Measurements from ENCODE around the gene ATOH7. TPM values are rescaled to one million over a fixed set of nuclear protein-coding genes. Genes with fewer than 3 reads are reported as not detected.

Gene ATOH7
- total RNA-seq, 1 donor from 2014 or later, result 0.38 TPM

DNA sequence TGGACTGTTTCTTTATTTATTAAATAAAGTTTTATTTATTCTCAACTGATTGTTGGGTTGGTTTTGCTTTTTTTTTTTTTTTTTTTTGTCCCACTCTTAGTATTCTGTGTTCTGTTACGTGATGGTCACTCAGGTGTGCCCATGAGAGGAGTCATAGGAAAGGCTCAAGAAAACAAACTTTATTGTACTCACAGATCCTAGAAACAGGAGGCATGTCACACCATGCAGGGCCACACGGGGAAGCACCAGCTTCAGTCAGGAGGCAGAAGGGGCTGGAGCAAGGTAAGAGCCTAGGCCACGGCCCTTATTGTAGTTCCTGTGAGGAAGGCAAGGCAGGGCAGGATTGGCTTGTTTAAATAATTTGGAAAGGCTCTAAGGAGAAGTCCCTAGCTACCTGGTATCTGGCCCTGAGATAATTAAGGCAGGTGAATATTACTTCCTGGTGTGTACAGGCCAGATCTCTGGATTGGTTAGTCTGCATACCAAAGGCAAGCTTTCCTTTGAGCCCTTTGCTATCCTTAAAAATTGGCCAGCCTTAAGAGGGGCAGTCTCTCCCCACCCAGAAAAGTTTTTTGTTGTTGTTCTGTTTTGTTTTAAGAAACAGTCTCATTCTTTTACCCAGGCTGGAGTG, 8.3 kb downstream of the ATOH7 start:
- DNase-seq (ENCODE audit: low spot score in 2 of 2, unreplicated experiment in 2 of 2), result no peak
- H3K9me3 Mint-ChIP-seq, result no peaks in the 10 kb centered on the region
- H3K27me3 Mint-ChIP-seq (ENCODE audit: low read depth), result peaks cover 14% of the 10 kb centered on the region
- TF ChIP-seq, protein P1, sequence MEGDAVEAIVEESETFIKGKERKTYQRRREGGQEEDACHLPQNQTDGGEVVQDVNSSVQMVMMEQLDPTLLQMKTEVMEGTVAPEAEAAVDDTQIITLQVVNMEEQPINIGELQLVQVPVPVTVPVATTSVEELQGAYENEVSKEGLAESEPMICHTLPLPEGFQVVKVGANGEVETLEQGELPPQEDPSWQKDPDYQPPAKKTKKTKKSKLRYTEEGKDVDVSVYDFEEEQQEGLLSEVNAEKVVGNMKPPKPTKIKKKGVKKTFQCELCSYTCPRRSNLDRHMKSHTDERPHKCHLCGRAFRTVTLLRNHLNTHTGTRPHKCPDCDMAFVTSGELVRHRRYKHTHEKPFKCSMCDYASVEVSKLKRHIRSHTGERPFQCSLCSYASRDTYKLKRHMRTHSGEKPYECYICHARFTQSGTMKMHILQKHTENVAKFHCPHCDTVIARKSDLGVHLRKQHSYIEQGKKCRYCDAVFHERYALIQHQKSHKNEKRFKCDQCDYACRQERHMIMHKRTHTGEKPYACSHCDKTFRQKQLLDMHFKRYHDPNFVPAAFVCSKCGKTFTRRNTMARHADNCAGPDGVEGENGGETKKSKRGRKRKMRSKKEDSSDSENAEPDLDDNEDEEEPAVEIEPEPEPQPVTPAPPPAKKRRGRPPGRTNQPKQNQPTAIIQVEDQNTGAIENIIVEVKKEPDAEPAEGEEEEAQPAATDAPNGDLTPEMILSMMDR (IDR thresholded peaks at IDR 0.05; ENCODE audit: unreplicated experiment), result no peak
- no peaks in the 10 kb centered on the region for H3K4me1 Mint-ChIP-seq
- no peaks in the 10 kb centered on the region for H3K36me3 Mint-ChIP-seq
- no peak overlapping the region for H3K27ac Mint-ChIP-seq
- no peak overlapping the region for H3K4me3 Mint-ChIP-seq

DNA sequence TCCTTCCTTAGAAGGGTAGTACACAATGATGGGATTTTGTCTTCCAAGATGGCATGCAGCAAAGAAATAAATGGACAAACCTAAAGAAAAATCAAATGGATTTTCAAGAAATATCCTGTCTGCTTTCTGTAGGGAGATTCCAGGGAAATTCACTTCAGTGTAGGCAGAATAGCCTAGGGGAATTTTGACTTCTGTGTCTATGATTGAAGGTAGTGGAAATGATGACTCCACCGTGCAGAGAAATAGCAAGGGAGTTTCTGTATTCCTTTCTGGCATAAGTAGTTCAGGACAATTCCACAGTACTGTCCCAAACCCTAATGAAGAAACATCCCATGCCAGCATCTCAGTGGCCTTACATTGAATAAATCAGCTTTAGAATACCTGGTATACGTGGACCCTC, 9.5 kb downstream of the ATOH7 start:
- peaks cover 5% of the 10 kb centered on the region for H3K27me3 Mint-ChIP-seq (ENCODE audit: low read depth)
- H3K4me3 Mint-ChIP-seq, result no peak overlapping the region
- no peaks in the 10 kb centered on the region for H3K9me3 Mint-ChIP-seq
- TF ChIP-seq, protein P1 (IDR thresholded peaks at IDR 0.05; ENCODE audit: unreplicated experiment), result no peak
- H3K4me1 Mint-ChIP-seq, result no peaks in the 10 kb centered on the region
- DNase-seq (ENCODE audit: low spot score in 2 of 2, unreplicated experiment in 2 of 2), result no peak
- H3K36me3 Mint-ChIP-seq, result no peaks in the 10 kb centered on the region
- no peak overlapping the region for H3K27ac Mint-ChIP-seq

GRCh38 chr10:68221196-68221595, 10.7 kb downstream of the ATOH7 start:
- Mint-ChIP-seq H3K4me1 (no peaks in the 10 kb centered on the region), H3K9me3 (no peaks in the 10 kb centered on the region), H3K36me3 (no peaks in the 10 kb centered on the region), H3K4me3 (no peak overlapping the region), H3K27me3 (ENCODE audit: low read depth) (peaks cover 5% of the 10 kb centered on the region), H3K27ac (no peak overlapping the region)
- TF ChIP-seq, protein P1 (IDR thresholded peaks at IDR 0.05; ENCODE audit: unreplicated experiment), result no peak
- no peak for DNase-seq (ENCODE audit: low spot score in 2 of 2, unreplicated experiment in 2 of 2)

GRCh38 chr10:68218786-68219185, 13.1 kb downstream of the ATOH7 start:
- H3K36me3 Mint-ChIP-seq, result no peaks in the 10 kb centered on the region
- no peak for DNase-seq (ENCODE audit: low spot score in 2 of 2, unreplicated experiment in 2 of 2)
- TF ChIP-seq, protein P1 (IDR thresholded peaks at IDR 0.05; ENCODE audit: unreplicated experiment), result no peak
- H3K9me3 Mint-ChIP-seq, result no peaks in the 10 kb centered on the region
- H3K4me1 Mint-ChIP-seq, result no peaks in the 10 kb centered on the region
- H3K4me3 Mint-ChIP-seq, result no peak overlapping the region
- H3K27ac Mint-ChIP-seq, result no peak overlapping the region
- peaks cover 5% of the 10 kb centered on the region for H3K27me3 Mint-ChIP-seq (ENCODE audit: low read depth)

- no peak overlapping the region for H3K4me3 Mint-ChIP-seq
These were observed 19.1 kb downstream of the ATOH7 start for GRCh38 chr10:68212721-68213352.

More at GRCh38 chr10:68212721-68213352, 19.1 kb downstream of the ATOH7 start:
- Mint-ChIP-seq H3K4me1 (no peaks in the 10 kb centered on the region), H3K27ac (no peak overlapping the region), H3K9me3 (no peaks in the 10 kb centered on the region), H3K36me3 (no peaks in the 10 kb centered on the region), H3K27me3 (ENCODE audit: low read depth) (peaks cover 14% of the 10 kb centered on the region)
- TF ChIP-seq, protein P1 (IDR thresholded peaks at IDR 0.05; ENCODE audit: unreplicated experiment), result peak; percentile 65
- no peak for DNase-seq (ENCODE audit: low spot score in 2 of 2, unreplicated experiment in 2 of 2)
